OCI-LY7 (cell line): ENCODE data around the gene SRBD1. TPM values are rescaled to one million over a fixed set of nuclear protein-coding genes. Genes with fewer than 3 reads are reported as not detected.

Experiments
- BruUV-seq: library from RNA; stranded (reverse); fragments of 400-500 nt; replicated peaks from 2 replicates; lab custom pipeline; 2021; lab: Mats Ljungman, UMichigan
- CTCF ChIA-PET: fragments of 300-600 bp; sonication (Branson Sonifier 250); formaldehyde crosslinking; loops from one replicate; lab custom pipeline; 2022; ENCODE audit warnings: antibody characterized with exemption; ENCODE audit not compliant: unreplicated experiment; lab: Charles Lee
- POLR2A ChIA-PET: fragments of 300-600 bp; sonication (Branson Sonifier 250); formaldehyde crosslinking; loops from one replicate; lab custom pipeline; 2022; ENCODE audit warnings: antibody characterized with exemption; lab: Charles Lee
- DNase-seq: peaks from one replicate; pipeline ENCODE4 v3.0.0-alpha.2; 2015; ENCODE audit warnings: low spot score
- H2AFZ ChIP-seq: fragments of 200-600 bp; sonication (generic), shearing (Covaris generic); 2 replicates; pipeline ENCODE4 v1.6.1; 2014; ENCODE audit warnings: mild to moderate bottlenecking, antibody characterized with exemption, low read length, moderate library complexity
- H3K27ac ChIP-seq: fragments of 200-600 bp; sonication (generic); 2 replicates; pipeline ENCODE4 v1.5.1; 2014; ENCODE audit warnings: mixed run types, low read depth, mild to moderate bottlenecking, moderate library complexity, low read length, inconsistent platforms; ENCODE audit not compliant: poor library complexity, severe bottlenecking
- H3K36me3 ChIP-seq: fragments of 200-600 bp; sonication (generic); 2 replicates; pipeline ENCODE4 v1.6.1; 2014; ENCODE audit warnings: mild to moderate bottlenecking, antibody characterized with exemption, low read length, moderate library complexity, mixed read lengths; ENCODE audit not compliant: insufficient read depth
- H3K4me1 ChIP-seq: fragments of 200-600 bp; sonication (generic); 2 replicates; pipeline ENCODE4 v1.5.1; 2014; ENCODE audit warnings: mild to moderate bottlenecking, low read length; ENCODE audit not compliant: insufficient read depth, poor library complexity, severe bottlenecking
- H3K4me2 ChIP-seq: fragments of 200-600 bp; sonication (generic); 2 replicates; pipeline ENCODE4 v1.6.1; 2014; ENCODE audit warnings: mild to moderate bottlenecking, low read length
- H3K4me3 ChIP-seq: fragments of 200-600 bp; sonication (generic); 2 replicates; pipeline ENCODE4 v1.5.1; 2014; ENCODE audit warnings: mild to moderate bottlenecking, low read depth, low read length; ENCODE audit not compliant: poor library complexity, severe bottlenecking
- H3K79me2 ChIP-seq: fragments of 200-600 bp; sonication (generic); 2 replicates; pipeline ENCODE4 v1.6.1; 2016; ENCODE audit warnings: low read depth, mild to moderate bottlenecking, low read length, moderate library complexity, mixed read lengths; ENCODE audit not compliant: insufficient read depth
- H3K9me2 ChIP-seq: fragments of 200-600 bp; sonication (generic); 2 replicates; pipeline ENCODE4 v1.6.1; 2016; ENCODE audit warnings: mild to moderate bottlenecking, low read length, mixed read lengths; ENCODE audit not compliant: insufficient read depth
- H3K9me3 ChIP-seq: fragments of 200-600 bp; sonication (generic); 2 replicates; pipeline ENCODE4 v1.6.1; 2014; ENCODE audit warnings: mild to moderate bottlenecking, mixed run types, low read length, mixed read lengths
- H4K20me1 ChIP-seq: fragments of 200-600 bp; sonication (generic); 2 replicates; pipeline ENCODE4 v1.6.1; 2014; ENCODE audit warnings: mild to moderate bottlenecking, antibody characterized with exemption, low read length, moderate library complexity, mixed read lengths; ENCODE audit not compliant: insufficient read depth
- EZH2phosphoT487 ChIP-seq: fragments of 200-600 bp; sonication (generic); IDR thresholded peaks from 2 replicates; pipeline ENCODE4 v1.6.1; 2018; ENCODE audit warnings: low read depth, borderline replicate concordance, mild to moderate bottlenecking, mixed run types, antibody characterized with exemption, low read length, moderate library complexity, mixed read lengths
- intact Hi-C: fragments of 100-400 bp; cut with micrococcal nuclease; formaldehyde crosslinking; loops from one replicate; pipeline ENCODE4 v1.10.0; 2022; ENCODE audit not compliant: unreplicated experiment
- total RNA-seq, 2 experiments: library from RNA; depleted of rRNA in 1 of 2; stranded (reverse); fragments of >200 nt in 1 of 2; shearing (Covaris generic) in 1 of 2; gene quantifications; 2 replicates each; pipeline ENCODE4 v1.2.3, GENCODE V29; 2014 to 2022
- TF ChIP-seq, protein P1 (sequence below): fragments of 200-600 bp; sonication (generic); conservative IDR thresholded peaks from 2 replicates; pipeline ENCODE4 v1.5.1; 2014; ENCODE audit warnings: mild to moderate bottlenecking, antibody characterized with exemption, low read length, moderate library complexity, mixed read lengths

SRBD1 gene
- total RNA-seq, 2 experiments from 2014 or later, result 13.9 to 16.0 TPM

- Histone ChIP-seq H3K9me3 (no peaks in the 10 kb centered on the region), H4K20me1 (peaks cover 3% of the 10 kb centered on the region; the same call in 1 of the 2 replicates), H3K4me2 (no peak overlapping the region), H2AFZ (no peak overlapping the region), H3K79me2 (peaks cover 4% of the 10 kb centered on the region; the same call in 1 of the 2 replicates), H3K4me3 (no peak overlapping the region), H3K36me3 (no peaks in the 10 kb centered on the region), H3K27ac (no peak overlapping the region), H3K4me1 (peaks cover 11% of the 10 kb centered on the region), H3K9me2 (no peaks in the 10 kb centered on the region)
- no TSS peak for BruUV-seq
- POLR2A ChIA-PET, result interaction anchor here (0.6 to 0.8 kb wide), 3 partner anchors 13 to 1221 kb away, joined by 3 to 4 read pairs (median 3); no protein-coding TSS in a partner anchor
- DNase-seq, result no peak
- no peak for TF ChIP-seq EZH2phosphoT487
- TF ChIP-seq, protein P1, sequence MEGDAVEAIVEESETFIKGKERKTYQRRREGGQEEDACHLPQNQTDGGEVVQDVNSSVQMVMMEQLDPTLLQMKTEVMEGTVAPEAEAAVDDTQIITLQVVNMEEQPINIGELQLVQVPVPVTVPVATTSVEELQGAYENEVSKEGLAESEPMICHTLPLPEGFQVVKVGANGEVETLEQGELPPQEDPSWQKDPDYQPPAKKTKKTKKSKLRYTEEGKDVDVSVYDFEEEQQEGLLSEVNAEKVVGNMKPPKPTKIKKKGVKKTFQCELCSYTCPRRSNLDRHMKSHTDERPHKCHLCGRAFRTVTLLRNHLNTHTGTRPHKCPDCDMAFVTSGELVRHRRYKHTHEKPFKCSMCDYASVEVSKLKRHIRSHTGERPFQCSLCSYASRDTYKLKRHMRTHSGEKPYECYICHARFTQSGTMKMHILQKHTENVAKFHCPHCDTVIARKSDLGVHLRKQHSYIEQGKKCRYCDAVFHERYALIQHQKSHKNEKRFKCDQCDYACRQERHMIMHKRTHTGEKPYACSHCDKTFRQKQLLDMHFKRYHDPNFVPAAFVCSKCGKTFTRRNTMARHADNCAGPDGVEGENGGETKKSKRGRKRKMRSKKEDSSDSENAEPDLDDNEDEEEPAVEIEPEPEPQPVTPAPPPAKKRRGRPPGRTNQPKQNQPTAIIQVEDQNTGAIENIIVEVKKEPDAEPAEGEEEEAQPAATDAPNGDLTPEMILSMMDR, result no peak
- intact Hi-C loops, result no loop called here
- CTCF ChIA-PET, result no interaction called here
Observed at GRCh38 chr2:45614871-45615415, 3.9 kb upstream of the SRBD1 start.

- H3K4me3 ChIP-seq, result no peak overlapping the region
- peaks cover 10% of the 10 kb centered on the region; the same call in 1 of the 2 replicates for H3K79me2 ChIP-seq
- intact Hi-C loops, result no loop called here
- H3K36me3 ChIP-seq, result no peaks in the 10 kb centered on the region
- no peaks in the 10 kb centered on the region for H3K9me2 ChIP-seq
- DNase-seq, result no peak
- peaks cover 15% of the 10 kb centered on the region for H3K4me1 ChIP-seq
- no peak overlapping the region for H2AFZ ChIP-seq
- peaks cover 7% of the 10 kb centered on the region; the same call in 1 of the 2 replicates for H4K20me1 ChIP-seq
- no peak overlapping the region for H3K27ac ChIP-seq
- BruUV-seq, result no TSS peak
- H3K9me3 ChIP-seq, result no peaks in the 10 kb centered on the region
- ChIA-PET CTCF (no interaction called here), POLR2A (interaction anchor here (0.5 to 1.2 kb wide), 3 partner anchors 13 to 1204 kb away, joined by 3 to 6 read pairs (median 3); no protein-coding TSS in a partner anchor)
- no peak for TF ChIP-seq EZH2phosphoT487
- TF ChIP-seq, protein P1, result no peak
- H3K4me2 ChIP-seq, result no peak overlapping the region
Observed at GRCh38 chr2:45614330-45614729, 3.3 kb upstream of the SRBD1 start.

- POLR2A ChIA-PET, result interaction anchor here (0.7 to 1.0 kb wide), 3 partner anchors 21 to 760 kb away, joined by 3 read pairs; no protein-coding TSS in a partner anchor
- no peaks in the 10 kb centered on the region for H3K9me3 ChIP-seq
- H3K9me2 ChIP-seq, result no peaks in the 10 kb centered on the region
- no peak for TF ChIP-seq EZH2phosphoT487
- TF ChIP-seq, protein P1, result no peak
- no TSS peak for BruUV-seq
- H3K36me3 ChIP-seq, result no peaks in the 10 kb centered on the region
- H4K20me1 ChIP-seq, result peaks cover 7% of the 10 kb centered on the region; the same call in 1 of the 2 replicates
- no peak overlapping the region for H3K4me3 ChIP-seq
- H3K4me2 ChIP-seq, result no peak overlapping the region
- intact Hi-C loops, result no loop called here
- CTCF ChIA-PET, result no interaction called here
- DNase-seq, result no peak
- no peak overlapping the region for H3K27ac ChIP-seq
- H2AFZ ChIP-seq, result no peak overlapping the region
- peaks cover 14% of the 10 kb centered on the region; the same call in 1 of the 2 replicates for H3K79me2 ChIP-seq
- peaks cover 15% of the 10 kb centered on the region for H3K4me1 ChIP-seq
Observed at GRCh38 chr2:45612731-45613130, 1.7 kb upstream of the SRBD1 start.
